Coronary artery (tissue), 2 donors: ENCODE data around the gene NME2.
"Not testable (repeated sequence)": the region's sequence is repeated elsewhere in the genome, so short reads cannot be mapped to it uniquely, and the experiment has no call there.

Experiments used
- DNase-seq: peaks from one replicate; pipeline ENCODE4 v3.0.0-alpha.2; 2017; ENCODE audit warnings: low spot score
- H3K27ac ChIP-seq, 2 donors: fragments of 200-600 bp; sonication (generic); one replicate each; pipeline ENCODE4 v1.5.1; 2016 to 2019
- H3K4me3 ChIP-seq: fragments of 200-600 bp; sonication (generic); 2 replicates; pipeline ENCODE4 v1.5.1; 2016; ENCODE audit warnings: mild to moderate bottlenecking, moderate library complexity
- CTCF ChIP-seq: fragments of 200-600 bp; sonication (generic); IDR thresholded peaks from one replicate; pipeline ENCODE4 v1.5.1; 2019; ENCODE audit warnings: antibody characterized with exemption

The NME2 gene

GRCh38 chr17:51165680-51166197 lies 472 bp upstream of the NME2 start:
- Histone ChIP-seq H3K4me3 (peak overlapping the region; percentile 88), H3K27ac (peak overlapping the region; percentile 92 to 93)
- DNase-seq = no peak
- TF ChIP-seq CTCF = no peak

GRCh38 chr17:51166987-51167931 lies 1.0 kb downstream of the NME2 start:
- Histone ChIP-seq H3K27ac (peak overlapping the region; percentile 21 to 92), H3K4me3 (peak overlapping the region; percentile 88)
- no peak for DNase-seq
- no peak for TF ChIP-seq CTCF

GRCh38 chr17:51169340-51169739 lies 3.1 kb downstream of the NME2 start:
- no peak for DNase-seq
- H3K4me3 ChIP-seq = no peak overlapping the region
- TF ChIP-seq CTCF = no peak

GRCh38 chr17:51170736-51171135 lies 4.5 kb downstream of the NME2 start:
- Histone ChIP-seq H3K4me3 (no peak overlapping the region), H3K27ac (no peak overlapping the region)
- TF ChIP-seq CTCF = no peak
- no peak for DNase-seq

More at GRCh38 chr17:51169340-51169739, 3.1 kb downstream of the NME2 start:
- no peak overlapping the region for H3K27ac ChIP-seq

GRCh38 chr17:51172030-51172429 lies 5.8 kb downstream of the NME2 start:
- H3K4me3 ChIP-seq, H3K27ac ChIP-seq, DNase-seq: not testable (repeated sequence)

GRCh38 chr17:51180486-51180885 lies 14.3 kb downstream of the NME2 start:
- no peak for TF ChIP-seq CTCF
- H3K4me3 ChIP-seq = no peak overlapping the region
- DNase-seq = no peak
- H3K27ac ChIP-seq = no peak overlapping the region

- no peak overlapping the region for H3K4me3 ChIP-seq
- H3K27ac ChIP-seq = no peak overlapping the region
- TF ChIP-seq CTCF = no peak
- no peak for DNase-seq
These were observed 17.9 kb downstream of the NME2 start for GRCh38 chr17:51184124-51184523.
